Cortex of kidney (tissue), 1 donor: Measurements from ENCODE around the gene CD37.

Experiments
- DNase-seq: peaks from one replicate; lab custom pipeline; 2025; lab: John Stamatoyannopoulos, UW

The CD37 gene

DNA sequence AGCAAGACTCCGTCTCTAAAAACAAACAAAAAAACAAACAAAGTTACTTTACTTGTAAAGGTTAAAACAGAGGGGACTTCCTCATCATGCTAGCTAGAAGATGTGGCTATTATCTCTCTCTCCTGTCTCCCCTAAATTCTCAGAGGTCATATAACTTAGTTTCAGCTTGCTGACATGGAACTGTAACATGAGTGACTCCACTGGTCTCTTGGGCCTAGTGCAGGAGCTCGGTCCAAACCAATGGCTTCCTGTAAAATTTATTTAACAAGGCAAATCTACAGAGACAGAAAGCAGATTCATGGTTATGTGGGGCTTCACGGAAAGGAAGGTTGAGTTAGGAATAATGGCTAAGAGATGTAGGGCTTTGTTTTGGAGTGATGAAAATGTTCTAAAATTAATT is 43.3 kb downstream of the CD37 start:
- no peak for DNase-seq

DNA sequence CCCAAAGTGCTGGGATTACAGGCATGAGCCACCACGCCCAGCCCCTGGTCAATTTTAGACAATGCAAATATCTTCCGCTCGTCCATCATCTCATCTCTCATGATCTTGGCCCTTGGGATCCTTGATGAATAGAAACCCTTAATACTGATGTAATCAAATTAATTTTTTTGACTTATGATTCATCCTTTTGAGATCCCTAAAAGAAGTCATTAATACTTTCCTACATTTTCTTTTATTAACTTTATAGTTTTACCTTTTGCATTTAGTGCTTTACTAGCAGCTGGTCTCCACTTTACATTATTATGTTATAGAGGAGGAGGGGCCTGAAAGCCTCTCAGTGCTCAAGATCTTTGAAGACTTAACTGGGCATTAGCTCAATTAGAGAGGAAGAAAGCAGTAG is 45.2 kb downstream of the CD37 start:
- no peak for DNase-seq

DNA sequence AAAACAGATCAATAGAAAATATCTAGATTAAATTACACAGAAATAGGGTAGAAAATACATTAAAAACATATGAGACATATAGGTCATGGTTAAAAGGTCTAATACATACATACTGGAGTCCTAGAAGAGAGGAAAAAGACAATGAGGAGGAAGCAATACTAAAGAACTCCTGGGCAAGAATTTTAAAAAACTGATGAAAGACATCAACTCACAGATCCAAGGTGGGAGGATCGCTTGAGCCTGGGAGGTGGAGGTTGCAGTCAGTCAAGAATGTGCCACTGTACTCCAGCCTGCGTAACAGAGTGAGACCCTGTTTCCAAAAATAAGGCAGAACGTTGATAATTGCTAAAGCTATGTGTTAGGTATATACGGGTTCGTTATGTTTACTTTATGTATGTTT is 47.4 kb downstream of the CD37 start:
- DNase-seq, result no peak

DNA sequence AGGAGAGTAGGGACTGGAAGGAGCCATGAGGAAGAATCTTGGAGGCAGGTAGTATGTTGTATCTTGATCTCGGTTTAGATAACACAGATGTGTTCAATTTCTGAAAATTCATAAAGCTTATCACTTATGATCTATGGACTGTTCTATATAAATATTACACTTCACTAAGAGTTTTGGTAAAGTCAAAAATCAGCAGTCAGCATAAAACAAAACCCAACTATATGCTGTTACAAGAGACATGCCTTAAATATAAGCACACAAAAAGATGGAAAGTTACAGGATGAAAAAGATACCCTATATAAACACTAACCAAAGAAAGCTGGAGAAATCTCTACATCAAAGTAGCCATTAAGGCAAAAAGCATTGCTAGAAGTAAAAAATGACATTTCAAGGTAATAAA is 48.4 kb downstream of the CD37 start:
- no peak for DNase-seq

DNA sequence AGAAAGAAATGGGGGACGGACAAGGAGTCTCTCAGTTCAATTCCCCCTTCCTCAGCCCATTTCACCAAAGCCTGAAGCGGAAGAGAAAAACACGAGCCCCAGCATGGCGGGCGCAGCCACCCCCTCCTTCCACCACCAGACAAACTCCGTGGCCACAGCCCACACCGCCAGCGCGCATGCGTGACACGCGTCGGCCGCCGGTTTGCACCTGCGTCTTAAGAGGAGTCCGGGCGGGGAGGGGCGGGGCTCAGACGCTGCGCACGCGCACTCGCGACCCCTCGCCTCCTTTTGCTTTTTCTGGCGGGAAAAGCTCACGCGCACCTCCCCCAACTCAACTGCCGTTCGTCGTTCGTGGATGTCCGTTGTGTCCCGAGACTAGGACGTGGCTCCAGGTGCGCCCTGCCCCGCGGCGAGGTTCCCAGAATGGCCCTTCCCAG is 52.7 kb downstream of the CD37 start, which contains the start of gene KASH5:
Gene KASH5, plus strand, starts transcription at position 314 of the 437 bp plus-strand sequence. CDS start 2,635 bp downstream, outside the sequence.
- no peak for DNase-seq

DNA sequence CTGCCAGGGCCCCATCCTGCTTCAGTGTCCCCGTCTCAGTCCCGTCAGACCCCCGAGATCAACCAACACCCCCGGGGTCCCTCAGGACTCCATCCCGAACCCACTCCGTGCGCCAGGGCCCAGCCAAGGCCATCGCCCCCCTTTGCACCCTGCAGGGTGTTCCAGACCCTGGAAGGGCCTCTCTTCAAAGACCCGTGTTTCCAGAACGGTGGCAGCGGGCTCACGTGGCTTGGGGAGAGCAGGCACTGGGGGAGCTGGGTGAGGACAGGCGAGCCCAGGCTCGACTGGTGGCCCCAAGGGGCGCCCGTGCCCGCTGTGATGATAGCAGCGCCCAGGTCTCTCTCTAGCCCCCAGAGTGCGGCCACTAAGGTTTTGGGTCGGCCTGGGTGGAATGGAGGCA is 54.2 kb downstream of the CD37 start:
- no peak for DNase-seq
